H1 (cell line): Measurements from ENCODE around the gene BPIFB2. TPM values are rescaled to one million over a fixed set of nuclear protein-coding genes. Genes with fewer than 3 reads are reported as not detected.

Source experiments
- CTCF ChIA-PET: fragments of 300-600 bp; sonication (Branson Sonifier 250); formaldehyde crosslinking; loops from one replicate; lab custom pipeline; 2021; ENCODE audit not compliant: partially characterized antibody; lab: Charles Lee
- POLR2A ChIA-PET: fragments of 300-600 bp; sonication (Branson Sonifier 250); formaldehyde crosslinking; loops from one replicate; lab custom pipeline; 2021; ENCODE audit warnings: inconsistent platforms; ENCODE audit not compliant: partially characterized antibody; lab: Charles Lee
- DNase-seq, 2 experiments: peaks; one replicate each; pipeline versions ENCODE4 v3.0.0 to v3.0.0-alpha.2; 2010 to 2022; ENCODE audit warnings: low spot score in 2 of 2, low read depth in 1 of 2, mixed read lengths in 1 of 2
- FAIRE-seq: peaks from 2 replicates; lab custom pipeline; 2011; peaks lifted over from hg19 to GRCh38; lab: Jason Lieb, UNC
- H2AFZ ChIP-seq: 2 replicates; pipeline ENCODE4 v1.8.1; 2012; ENCODE audit warnings: low read length, inconsistent platforms
- H2AK5ac ChIP-seq: 2 replicates; pipeline ENCODE4 v1.6.1; 2013; ENCODE audit warnings: low read depth, low read length
- H2BK120ac ChIP-seq: replicated peaks from 2 replicates; pipeline ENCODE3; 2013; ENCODE audit warnings: low read depth, low read length, inconsistent platforms
- H2BK12ac ChIP-seq: 2 replicates; pipeline ENCODE4 v1.6.1; 2013; ENCODE audit warnings: low read depth, low read length
- H2BK15ac ChIP-seq: 2 replicates; pipeline ENCODE4 v1.6.1; 2013; ENCODE audit warnings: low read length
- H2BK20ac ChIP-seq: 2 replicates; pipeline ENCODE4 v1.6.1; 2013; ENCODE audit warnings: low read length
- H2BK5ac ChIP-seq: 2 replicates; pipeline ENCODE4 v1.6.1; 2013; ENCODE audit warnings: low read depth, low read length
- H3K14ac ChIP-seq: 2 replicates; pipeline ENCODE4 v1.6.1; 2013; ENCODE audit warnings: inconsistent platforms; ENCODE audit not compliant: insufficient read length
- H3K18ac ChIP-seq: 2 replicates; pipeline ENCODE4 v1.6.1; 2013; ENCODE audit warnings: low read length; ENCODE audit errors: extremely low read depth
- H3K23ac ChIP-seq: 2 replicates; pipeline ENCODE4 v1.6.1; 2013; ENCODE audit warnings: inconsistent platforms; ENCODE audit not compliant: insufficient read length
- H3K23me2 ChIP-seq: 2 replicates; pipeline ENCODE4 v1.6.1; 2013; ENCODE audit warnings: low read depth, low read length
- H3K27ac ChIP-seq: 2 replicates; pipeline ENCODE4 v1.6.1; 2011; ENCODE audit warnings: low read depth, low read length, inconsistent platforms
- H3K27me3 ChIP-seq, 4 experiments: replicated peaks in 1 of 4; 1 replicate in 1 of 4; 2 replicates in 3 of 4; pipeline versions ENCODE4 v1.6.1 to v1.8.1; 2011 to 2013; ENCODE audit warnings: low read length in 3 of 4, mild to moderate bottlenecking in 3 of 4, inconsistent platforms in 2 of 4, mixed read lengths in 2 of 4, moderate library complexity in 1 of 4; ENCODE audit not compliant: control insufficient read depth in 3 of 4, insufficient read depth in 3 of 4; ENCODE audit errors: extremely low read depth in 1 of 4
- H3K36me3 ChIP-seq, 4 experiments: 2 replicates each; pipeline versions ENCODE4 v1.6.1 to v1.8.1; 2011 to 2013; ENCODE audit warnings: mild to moderate bottlenecking in 4 of 4, low read length in 3 of 4, moderate library complexity in 2 of 4, control low read depth in 1 of 4, inconsistent platforms in 1 of 4; ENCODE audit not compliant: insufficient read depth in 4 of 4, control insufficient read depth in 2 of 4
- H3K4ac ChIP-seq: replicated peaks from 2 replicates; pipeline ENCODE3; 2013; ENCODE audit warnings: low read length, low read depth, mixed read lengths, inconsistent platforms; ENCODE audit not compliant: insufficient read length
- H3K4me1 ChIP-seq, 4 experiments: replicated peaks in 1 of 4; 1 replicate in 1 of 4; 2 replicates in 3 of 4; pipeline versions ENCODE4 v1.6.1 to v1.8.1; 2011 to 2013; ENCODE audit warnings: low read length in 3 of 4, inconsistent platforms in 2 of 4, mixed read lengths in 1 of 4; ENCODE audit not compliant: insufficient read depth in 4 of 4, control insufficient read depth in 3 of 4
- H3K4me2 ChIP-seq, 2 experiments: 2 replicates each; pipeline versions ENCODE4 v1.6.1 to v1.8.1; 2011 to 2013; ENCODE audit warnings: low read depth in 2 of 2, low read length in 2 of 2, control low read depth in 1 of 2, inconsistent platforms in 1 of 2, mild to moderate bottlenecking in 1 of 2; ENCODE audit not compliant: insufficient read depth in 1 of 2
- H3K4me3 ChIP-seq, 4 experiments: fragments of 200-600, 300-600 bp in 1 of 4; sonication (generic), shearing (Covaris generic), sonication (Bioruptor Twin) in 1 of 4; 2 replicates each; pipeline versions ENCODE4 v1.5.1 to v1.8.1; 2011 to 2016; ENCODE audit warnings: low read length in 4 of 4, low read depth in 3 of 4, control low read depth in 2 of 4, inconsistent platforms in 2 of 4, mild to moderate bottlenecking in 2 of 4, mixed read lengths in 1 of 4, moderate library complexity in 1 of 4; ENCODE audit not compliant: insufficient read depth in 2 of 4; ENCODE audit errors: extremely low read depth in 1 of 4
- H3K56ac ChIP-seq: replicated peaks from 2 replicates; pipeline ENCODE3; 2013; ENCODE audit warnings: low read depth, mild to moderate bottlenecking, mixed read lengths, low read length, inconsistent platforms; ENCODE audit not compliant: insufficient read length
- H3K79me1 ChIP-seq: 2 replicates; pipeline ENCODE4 v1.6.1; 2013; ENCODE audit warnings: low read depth, low read length, control low read depth
- H3K79me2 ChIP-seq, 2 experiments: 2 replicates each; pipeline versions ENCODE4 v1.6.1 to v1.8.1; 2012 to 2013; ENCODE audit warnings: low read length in 2 of 2, mild to moderate bottlenecking in 2 of 2, inconsistent platforms in 1 of 2; ENCODE audit not compliant: insufficient read depth in 2 of 2, control insufficient read depth in 1 of 2
- H3K9ac ChIP-seq, 4 experiments: replicated peaks in 1 of 4; 1 replicate in 1 of 4; 2 replicates in 3 of 4; pipeline versions ENCODE4 v1.6.1 to v1.8.1; 2011 to 2013; ENCODE audit warnings: low read depth in 3 of 4, low read length in 3 of 4, control low read depth in 2 of 4, mild to moderate bottlenecking in 2 of 4, moderate library complexity in 2 of 4, inconsistent platforms in 1 of 4; ENCODE audit errors: extremely low read depth in 1 of 4
- H3K9me3 ChIP-seq, 2 experiments: 2 replicates each; pipeline versions ENCODE4 v1.6.1 to v1.8.1; 2012 to 2013; ENCODE audit warnings: mild to moderate bottlenecking in 2 of 2, moderate library complexity in 2 of 2, control low read depth in 1 of 2, inconsistent platforms in 1 of 2, low read depth in 1 of 2, low read length in 1 of 2, mixed read lengths in 1 of 2; ENCODE audit not compliant: insufficient read depth in 2 of 2
- H4K20me1 ChIP-seq, 2 experiments: replicated peaks in 1 of 2; 2 replicates each; pipeline versions ENCODE3 to v1.8.1; 2011 to 2013; ENCODE audit warnings: inconsistent platforms in 2 of 2, low read length in 2 of 2, mild to moderate bottlenecking in 1 of 2; ENCODE audit not compliant: insufficient read depth in 2 of 2, control insufficient read depth in 1 of 2
- H4K5ac ChIP-seq: 2 replicates; pipeline ENCODE4 v1.6.1; 2013; ENCODE audit warnings: low read length, low read depth, mixed read lengths, inconsistent platforms; ENCODE audit not compliant: insufficient read length
- H4K8ac ChIP-seq: 2 replicates; pipeline ENCODE4 v1.8.0; 2013; ENCODE audit warnings: mild to moderate bottlenecking, moderate library complexity, low read length, inconsistent platforms; ENCODE audit not compliant: insufficient read depth; ENCODE audit errors: extremely low read depth
- H4K91ac ChIP-seq: replicated peaks from 2 replicates; pipeline ENCODE3; 2013; ENCODE audit warnings: low read length, mixed read lengths, inconsistent platforms; ENCODE audit not compliant: insufficient read length
- CHD1 ChIP-seq: IDR thresholded peaks from 2 replicates; pipeline ENCODE4 v1.6.1; 2012; ENCODE audit warnings: low read depth, low read length, improper control_type of control experiment
- CTBP2 ChIP-seq: IDR thresholded peaks from 2 replicates; pipeline ENCODE4 v1.7.0; 2011; ENCODE audit warnings: borderline replicate concordance, mild to moderate bottlenecking, moderate library complexity, mixed read lengths, low read length; ENCODE audit not compliant: insufficient read depth, insufficient read length
- EGR1 ChIP-seq: IDR thresholded peaks from 2 replicates; pipeline ENCODE4 v1.6.1; 2011; ENCODE audit warnings: low read depth, low read length, borderline replicate concordance
- WGBS, 2 experiments: shearing (Covaris generic) in 1 of 2; methylation state at CpG; one replicate each; pipeline versions ENCODE4 v1.1.6 to v1.1.7; 2013 to 2015; ENCODE audit warnings: low lambda C conversion rate in 2 of 2, mixed read lengths in 2 of 2, inconsistent platforms in 1 of 2, low coverage in 1 of 2, missing lambda C conversion rate in 1 of 2; ENCODE audit not compliant: insufficient replicate concordance in 2 of 2, insufficient coverage in 1 of 2, insufficient read length in 1 of 2; ENCODE audit errors: extremely low coverage in 1 of 2, missing lambda C conversion rate in 1 of 2; 5-methylcytosine and 5-hydroxymethylcytosine counted together
- polyA plus RNA-seq, 7 experiments: library from polyadenylated mRNA; depleted of rRNA in 3 of 7; stranded (reverse) in 5 of 7; unstranded in 2 of 7; fragments of >200 nt in 5 of 7; fragments of 200-250 nt in 2 of 7; gene quantifications; 1 replicate in 5 of 7; 2 replicates in 1 of 7; 4 replicates in 1 of 7; pipeline versions ENCODE4 v1.2.1 to v1.2.3, GENCODE V29; 2011 to 2013; ENCODE audit warnings: missing spikeins in 2 of 7, mixed read lengths in 2 of 7
- total RNA-seq: library from RNA; stranded (reverse); fragmentation: NEBNext Ultra II Directional; extraction: Animal tissue kit (Norgen Biotek cat#: 25700); gene quantifications from 2 replicates; pipeline ENCODE4 v1.2.1, GENCODE V29; 2021

BPIFB2 gene
- total and polyA plus RNA-seq, 2 of the 8 experiments (the other 6 are each of a cell fraction or from before 2014, with no cell fraction given): not detected

DNA sequence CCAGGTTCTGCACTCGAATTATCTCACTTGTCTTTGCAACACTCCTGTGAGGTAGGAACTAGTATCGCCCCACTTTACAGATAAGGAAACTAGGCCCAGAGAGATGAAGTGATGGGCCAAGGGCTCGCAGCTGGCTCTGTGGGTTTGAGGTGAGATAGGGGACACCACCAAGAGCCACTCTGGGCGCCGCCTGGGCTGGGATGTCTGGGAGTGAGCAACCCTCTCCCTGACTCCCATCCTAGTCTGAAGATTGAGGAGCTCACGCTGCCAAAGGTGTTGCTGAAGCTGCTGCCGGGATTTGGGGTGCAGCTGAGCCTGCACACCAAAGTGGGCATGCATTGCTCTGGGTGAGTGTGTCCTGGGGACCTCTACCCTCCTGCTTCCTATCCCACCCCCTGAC is 51.6 kb downstream of the BPIFB2 start:
- no peak overlapping the region for H3K4me3 ChIP-seq
- no peak overlapping the region for H2AFZ ChIP-seq
- no peak overlapping the region for H3K9ac ChIP-seq
- H4K5ac ChIP-seq: no peak overlapping the region
- 92% methylated on average over 7 of the region's 7 CpGs; no CpG with 5 or more reads in 1 of the 2 experiments for WGBS, 2 experiments
- H3K18ac ChIP-seq: no peak overlapping the region
- H3K27me3 ChIP-seq: no peaks in the 10 kb centered on the region
- no peaks in the 10 kb centered on the region for H3K23me2 ChIP-seq
- no peak overlapping the region for H4K8ac ChIP-seq
- no peak overlapping the region for H3K14ac ChIP-seq
- H4K20me1 ChIP-seq: no peaks in the 10 kb centered on the region
- no peak overlapping the region for H2BK20ac ChIP-seq
- H3K4ac ChIP-seq: no peak overlapping the region
- H2BK12ac ChIP-seq: no peak overlapping the region
- H3K56ac ChIP-seq: no peak overlapping the region
- H2BK15ac ChIP-seq: no peak overlapping the region
- H3K4me1 ChIP-seq: no peaks in the 10 kb centered on the region
- no peak overlapping the region for H3K27ac ChIP-seq
- no peak overlapping the region for H3K4me2 ChIP-seq
- FAIRE-seq: no peak
- POLR2A ChIA-PET: no interaction called here
- no peaks in the 10 kb centered on the region for H3K79me2 ChIP-seq
- no peaks in the 10 kb centered on the region for H3K79me1 ChIP-seq
- CTCF ChIA-PET: interaction anchor here (0.9 to 3.8 kb wide), 2 partner anchors 10 to 36 kb away, joined by 3 to 13 read pairs; no protein-coding TSS in a partner anchor
- no peak overlapping the region for H2BK5ac ChIP-seq
- H2AK5ac ChIP-seq: no peak overlapping the region
- H2BK120ac ChIP-seq: no peak overlapping the region
- no peaks in the 10 kb centered on the region for H3K36me3 ChIP-seq
- TF ChIP-seq EGR1 (no peak), CTBP2 (no peak), CHD1 (no peak)
- no peak for DNase-seq
- no peak overlapping the region for H3K23ac ChIP-seq
- H4K91ac ChIP-seq: no peak overlapping the region
- H3K9me3 ChIP-seq: no peaks in the 10 kb centered on the region
